ENCODE measurements around the gene TVP23A. TPM values are rescaled to one million over a fixed set of nuclear protein-coding genes. Genes with fewer than 3 reads are reported as not detected.

The TVP23A gene
- total RNA-seq, 2 donors from 2014 or later: 0.30 to 0.83 TPM

GRCh38 chr16:10817514-10817913 is 1.1 kb downstream of the TVP23A start:
- H3K9me3 ChIP-seq: no peaks in the 10 kb centered on the region
- H3K4me3 ChIP-seq: no peak overlapping the region
- no peaks in the 10 kb centered on the region for H3K36me3 ChIP-seq
- H3K27ac ChIP-seq: no peak overlapping the region
- TF ChIP-seq, protein P1, sequence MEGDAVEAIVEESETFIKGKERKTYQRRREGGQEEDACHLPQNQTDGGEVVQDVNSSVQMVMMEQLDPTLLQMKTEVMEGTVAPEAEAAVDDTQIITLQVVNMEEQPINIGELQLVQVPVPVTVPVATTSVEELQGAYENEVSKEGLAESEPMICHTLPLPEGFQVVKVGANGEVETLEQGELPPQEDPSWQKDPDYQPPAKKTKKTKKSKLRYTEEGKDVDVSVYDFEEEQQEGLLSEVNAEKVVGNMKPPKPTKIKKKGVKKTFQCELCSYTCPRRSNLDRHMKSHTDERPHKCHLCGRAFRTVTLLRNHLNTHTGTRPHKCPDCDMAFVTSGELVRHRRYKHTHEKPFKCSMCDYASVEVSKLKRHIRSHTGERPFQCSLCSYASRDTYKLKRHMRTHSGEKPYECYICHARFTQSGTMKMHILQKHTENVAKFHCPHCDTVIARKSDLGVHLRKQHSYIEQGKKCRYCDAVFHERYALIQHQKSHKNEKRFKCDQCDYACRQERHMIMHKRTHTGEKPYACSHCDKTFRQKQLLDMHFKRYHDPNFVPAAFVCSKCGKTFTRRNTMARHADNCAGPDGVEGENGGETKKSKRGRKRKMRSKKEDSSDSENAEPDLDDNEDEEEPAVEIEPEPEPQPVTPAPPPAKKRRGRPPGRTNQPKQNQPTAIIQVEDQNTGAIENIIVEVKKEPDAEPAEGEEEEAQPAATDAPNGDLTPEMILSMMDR (IDR thresholded peaks at IDR 0.05): no peak
- H3K27me3 ChIP-seq: no peaks in the 10 kb centered on the region
- DNase-seq (ENCODE audit: low spot score): no peak
- H3K4me1 ChIP-seq: no peaks in the 10 kb centered on the region

DNA sequence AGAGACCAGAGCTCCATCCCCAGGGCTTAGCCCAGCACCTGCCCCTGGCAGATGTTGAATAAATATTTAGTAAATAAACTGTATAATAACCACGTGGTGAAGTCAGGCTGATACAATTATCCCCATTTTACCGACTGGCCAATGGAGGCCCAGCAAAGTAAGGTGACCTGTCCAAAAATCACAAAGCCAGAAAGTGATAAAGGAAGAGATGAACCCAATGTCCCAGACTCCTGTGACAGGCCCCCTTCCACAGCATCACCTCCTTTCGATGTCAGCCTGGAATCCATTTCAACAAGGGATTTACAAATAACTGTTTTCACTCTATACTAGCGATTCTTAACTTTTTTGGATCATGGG is 5.5 kb downstream of the TVP23A start:
- no peak overlapping the region for H3K4me3 ChIP-seq
- no peak for DNase-seq (ENCODE audit: low spot score)
- TF ChIP-seq, protein P1 (IDR thresholded peaks at IDR 0.05): no peak

GRCh38 chr16:10812312-10813098 is 6.1 kb downstream of the TVP23A start:
- TF ChIP-seq, protein P1 (IDR thresholded peaks at IDR 0.05): no peak
- no peaks in the 10 kb centered on the region for H3K36me3 ChIP-seq
- no peak overlapping the region for H3K27ac ChIP-seq
- H3K4me3 ChIP-seq: no peak overlapping the region
- no peak for DNase-seq (ENCODE audit: low spot score)
- no peaks in the 10 kb centered on the region for H3K27me3 ChIP-seq
- no peaks in the 10 kb centered on the region for H3K9me3 ChIP-seq
- H3K4me1 ChIP-seq: no peaks in the 10 kb centered on the region

More for the DNA sequence above, 5.5 kb downstream of the TVP23A start:
- no peaks in the 10 kb centered on the region for H3K36me3 ChIP-seq
- H3K4me1 ChIP-seq: no peaks in the 10 kb centered on the region
- no peaks in the 10 kb centered on the region for H3K27me3 ChIP-seq
- no peaks in the 10 kb centered on the region for H3K9me3 ChIP-seq
- H3K27ac ChIP-seq: no peak overlapping the region

DNA sequence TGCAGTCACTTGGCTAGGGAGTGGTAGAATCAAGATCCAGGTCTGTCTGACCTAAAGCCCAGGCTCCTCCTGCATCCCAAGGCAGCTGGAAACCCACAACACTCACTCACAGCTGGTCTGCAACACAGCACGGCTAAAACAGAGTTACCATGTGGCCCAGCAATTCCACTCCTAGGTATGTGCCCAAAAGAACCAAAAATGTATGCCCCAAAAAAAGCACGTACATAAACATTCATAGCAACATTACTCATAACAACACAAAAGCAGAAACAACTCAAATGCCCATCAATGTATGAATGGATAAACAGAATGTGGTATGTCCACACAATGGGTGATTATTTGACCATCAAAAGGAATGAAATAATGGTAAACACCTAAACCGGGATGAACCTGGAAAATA is 8.9 kb downstream of the TVP23A start:
- H3K4me3 ChIP-seq: no peak overlapping the region
- no peaks in the 10 kb centered on the region for H3K9me3 ChIP-seq
- no peak overlapping the region for H3K27ac ChIP-seq
- TF ChIP-seq, protein P1 (IDR thresholded peaks at IDR 0.05): no peak
- no peaks in the 10 kb centered on the region for H3K36me3 ChIP-seq
- no peaks in the 10 kb centered on the region for H3K4me1 ChIP-seq
- no peak for DNase-seq (ENCODE audit: low spot score)
- no peaks in the 10 kb centered on the region for H3K27me3 ChIP-seq

DNA sequence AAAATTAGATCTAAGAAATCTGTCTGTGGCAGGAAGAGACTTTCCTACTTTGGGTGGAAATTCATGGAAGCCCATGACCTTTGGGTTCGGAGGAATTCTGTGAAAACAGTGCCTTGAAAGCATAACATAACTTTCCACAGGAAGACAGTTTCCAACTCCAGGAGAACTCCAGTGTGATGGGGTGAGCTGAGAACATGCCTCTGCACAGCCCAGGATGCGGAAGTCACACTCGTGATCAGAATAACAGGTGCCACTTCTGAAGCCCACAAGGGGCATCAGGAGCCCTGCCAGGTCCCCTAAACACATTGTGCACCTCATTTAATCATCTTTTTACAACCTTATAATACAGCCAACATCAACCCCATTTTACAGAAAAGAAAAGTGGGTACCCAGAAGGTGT is 9.7 kb downstream of the TVP23A start:
- Histone ChIP-seq H3K4me1 (no peaks in the 10 kb centered on the region), H3K9me3 (no peaks in the 10 kb centered on the region), H3K36me3 (no peaks in the 10 kb centered on the region), H3K27ac (no peak overlapping the region), H3K27me3 (no peaks in the 10 kb centered on the region), H3K4me3 (no peak overlapping the region)
- TF ChIP-seq, protein P1 (IDR thresholded peaks at IDR 0.05): no peak
- no peak for DNase-seq (ENCODE audit: low spot score)

DNA sequence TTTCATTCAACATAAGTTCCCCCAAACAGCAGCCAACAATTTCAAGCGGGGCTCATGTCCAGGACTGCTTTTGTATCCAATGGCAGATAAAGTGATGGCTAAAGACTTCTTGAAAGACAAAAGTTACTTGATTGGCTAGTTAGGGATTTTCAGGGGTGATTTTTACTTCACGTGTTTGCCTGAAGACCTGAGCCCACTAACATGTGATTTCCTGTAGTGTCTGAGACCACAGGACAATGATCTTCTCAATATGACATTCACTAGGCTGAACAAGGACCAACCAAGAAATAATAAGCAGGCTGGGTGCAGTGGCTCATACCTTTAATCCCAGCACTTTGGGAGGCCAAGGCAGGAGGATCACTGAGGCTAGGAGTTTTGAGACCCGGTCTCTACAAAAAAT is 10.4 kb downstream of the TVP23A start:
- no peaks in the 10 kb centered on the region for H3K4me1 ChIP-seq
- no peak overlapping the region for H3K4me3 ChIP-seq
- no peaks in the 10 kb centered on the region for H3K27me3 ChIP-seq
- TF ChIP-seq, protein P1 (IDR thresholded peaks at IDR 0.05): no peak
- no peak overlapping the region for H3K27ac ChIP-seq
- no peaks in the 10 kb centered on the region for H3K36me3 ChIP-seq
- H3K9me3 ChIP-seq: no peaks in the 10 kb centered on the region
- no peak for DNase-seq (ENCODE audit: low spot score)
